Endodermal cell (in vitro differentiated cells): ENCODE results near the gene ST3GAL3. TPM values are rescaled to one million over a fixed set of nuclear protein-coding genes. Genes with fewer than 3 reads are reported as not detected.
A peak's percentile ranks its signal among the peaks of the same experiment; 100 is the strongest.

Experiments
- DNase-seq: peaks from one replicate; pipeline ENCODE4 v3.0.0-alpha.2; 2017
- H3K27ac ChIP-seq: 2 replicates; pipeline ENCODE4 v1.5.1; 2013; ENCODE audit warnings: mild to moderate bottlenecking, low read depth, low read length, moderate library complexity
- H3K27me3 ChIP-seq: 2 replicates; pipeline ENCODE4 v1.6.1; 2013; ENCODE audit warnings: mild to moderate bottlenecking, low read length, moderate library complexity; ENCODE audit not compliant: insufficient read depth, control insufficient read depth, poor library complexity, severe bottlenecking
- H3K36me3 ChIP-seq: 2 replicates; pipeline ENCODE4 v1.7.0; 2013; ENCODE audit warnings: mild to moderate bottlenecking, low read length, moderate library complexity; ENCODE audit not compliant: control insufficient read depth, insufficient read depth
- H3K4me1 ChIP-seq: one replicate; pipeline ENCODE4 v1.7.0; 2013; ENCODE audit warnings: low read length; ENCODE audit not compliant: control insufficient read depth, insufficient read depth
- H3K4me3 ChIP-seq: 2 replicates; pipeline ENCODE4 v1.5.1; 2013; ENCODE audit warnings: mild to moderate bottlenecking, low read length, moderate library complexity
- H3K9ac ChIP-seq: 2 replicates; pipeline ENCODE4 v1.6.1; 2013; ENCODE audit warnings: mild to moderate bottlenecking, low read length, moderate library complexity; ENCODE audit not compliant: poor library complexity, severe bottlenecking; ENCODE audit errors: extremely low read depth
- H3K9me3 ChIP-seq: 2 replicates; pipeline ENCODE4 v1.6.1; 2013; ENCODE audit warnings: mild to moderate bottlenecking, low read length, moderate library complexity; ENCODE audit not compliant: control insufficient read depth
- H3K27ac Mint-ChIP-seq: 2 replicates; pipeline ENCODE4 v1.8.0; 2020; ENCODE audit warnings: mixed read lengths
- H3K27me3 Mint-ChIP-seq: 2 replicates; pipeline ENCODE4 v1.8.0; 2021; ENCODE audit warnings: mild to moderate bottlenecking, mixed read lengths; ENCODE audit not compliant: insufficient read depth
- H3K36me3 Mint-ChIP-seq: 2 replicates; pipeline ENCODE4 v1.8.0; 2020; ENCODE audit warnings: low read depth, mixed read lengths
- H3K4me1 Mint-ChIP-seq: 2 replicates; pipeline ENCODE4 v1.8.0; 2020; ENCODE audit warnings: mixed read lengths
- H3K4me3 Mint-ChIP-seq: 2 replicates; pipeline ENCODE4 v1.8.0; 2020; ENCODE audit warnings: mild to moderate bottlenecking, moderate library complexity, mixed read lengths
- H3K9me3 Mint-ChIP-seq: 2 replicates; pipeline ENCODE4 v1.8.0; 2020; ENCODE audit warnings: mild to moderate bottlenecking, mixed read lengths
- WGBS, 2 experiments: methylation state at CpG; one replicate each; pipeline versions ENCODE4 v1.1.5 to v1.1.7; 2013; ENCODE audit warnings: missing lambda C conversion rate in 2 of 2, mixed read lengths in 1 of 2; ENCODE audit not compliant: insufficient coverage in 1 of 2, insufficient read length in 1 of 2; 5-methylcytosine and 5-hydroxymethylcytosine counted together
- total RNA-seq, 2 donors: library from RNA; stranded (reverse); fragmentation: NEBNext Ultra II Directional in 1 of 2; extraction: Animal tissue kit (Norgen Biotek cat#: 25700) in 1 of 2; gene quantifications; 2 replicates in 1 of 2; 3 replicates in 1 of 2; pipeline ENCODE4 v1.2.1, GENCODE V29; 2021
- TF ChIP-seq, protein P1 (sequence below): fragments of 200-600 bp; sonication (generic); conservative IDR thresholded peaks from 2 replicates; pipeline ENCODE4 v1.5.0; 2021; ENCODE audit warnings: antibody characterized with exemption, mild to moderate bottlenecking

The ST3GAL3 gene
- total RNA-seq, 2 donors from 2014 or later = 15.5 to 15.9 TPM

DNA sequence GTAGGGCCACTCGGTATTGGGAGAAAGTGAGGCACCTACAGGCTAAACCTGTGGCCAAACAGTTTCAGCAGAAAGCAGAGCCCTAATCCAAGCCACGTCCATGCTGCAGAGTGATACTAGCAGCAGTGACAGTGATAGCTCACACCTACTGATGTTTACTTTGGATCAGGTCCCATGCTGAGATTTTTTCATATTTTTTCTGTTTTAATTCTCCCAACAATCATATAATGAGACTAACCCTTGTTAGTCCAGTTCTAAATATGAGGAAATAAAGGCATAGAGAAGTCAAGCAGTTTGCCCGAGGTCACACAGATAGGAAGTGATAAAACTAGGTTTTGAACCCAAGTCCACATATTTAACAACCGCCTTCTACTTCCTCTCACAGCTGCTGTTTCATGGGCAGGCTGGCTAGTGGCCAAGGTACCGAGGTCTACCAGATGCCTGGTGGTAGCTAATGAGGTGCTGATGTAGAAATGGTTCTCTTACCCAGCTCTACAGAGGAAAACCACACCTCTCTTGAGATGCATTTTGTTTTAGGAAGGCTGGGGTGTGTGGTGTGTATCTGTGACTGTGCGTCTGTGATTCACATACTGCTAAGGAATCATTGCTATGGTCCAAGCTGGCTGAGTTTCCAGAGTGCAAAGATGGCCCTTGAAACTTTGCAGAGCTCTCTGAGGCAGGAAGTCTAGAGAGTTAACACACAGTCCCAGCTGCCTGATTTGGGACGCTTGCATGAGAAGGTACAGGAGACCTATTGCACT is 146.0 kb downstream of the ST3GAL3 start:
- H3K27ac Mint-ChIP-seq = no peak overlapping the region
- WGBS, 2 experiments = 86 to 93% methylated on average over 3 to 7 of the region's 7 CpGs
- no peaks in the 10 kb centered on the region for H3K27me3 Mint-ChIP-seq

DNA sequence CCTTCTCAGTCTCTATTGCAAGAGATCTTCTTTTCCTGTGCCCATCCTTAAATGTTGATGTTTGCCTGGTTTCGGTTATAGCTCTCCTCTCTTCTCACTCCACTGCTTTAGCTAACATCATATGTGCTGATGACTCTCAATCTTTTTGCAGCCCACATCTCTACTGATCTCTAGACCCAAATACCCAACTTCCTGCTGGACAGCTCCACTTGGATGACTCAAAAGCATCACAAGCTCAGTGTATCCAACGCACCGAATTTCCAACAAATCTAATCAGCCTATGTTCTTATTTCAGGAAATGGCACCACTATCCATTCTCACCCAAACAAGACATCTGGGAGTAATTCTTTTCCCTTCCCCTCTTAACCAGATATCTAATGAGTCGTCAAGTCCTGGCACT is 147.1 kb downstream of the ST3GAL3 start:
- H3K9me3 Mint-ChIP-seq = no peaks in the 10 kb centered on the region
- peaks cover 11% of the 10 kb centered on the region for H3K4me1 Mint-ChIP-seq
- peaks cover 8% of the 10 kb centered on the region for H3K4me1 ChIP-seq
- no peaks in the 10 kb centered on the region for H3K9me3 ChIP-seq
- TF ChIP-seq, protein P1, sequence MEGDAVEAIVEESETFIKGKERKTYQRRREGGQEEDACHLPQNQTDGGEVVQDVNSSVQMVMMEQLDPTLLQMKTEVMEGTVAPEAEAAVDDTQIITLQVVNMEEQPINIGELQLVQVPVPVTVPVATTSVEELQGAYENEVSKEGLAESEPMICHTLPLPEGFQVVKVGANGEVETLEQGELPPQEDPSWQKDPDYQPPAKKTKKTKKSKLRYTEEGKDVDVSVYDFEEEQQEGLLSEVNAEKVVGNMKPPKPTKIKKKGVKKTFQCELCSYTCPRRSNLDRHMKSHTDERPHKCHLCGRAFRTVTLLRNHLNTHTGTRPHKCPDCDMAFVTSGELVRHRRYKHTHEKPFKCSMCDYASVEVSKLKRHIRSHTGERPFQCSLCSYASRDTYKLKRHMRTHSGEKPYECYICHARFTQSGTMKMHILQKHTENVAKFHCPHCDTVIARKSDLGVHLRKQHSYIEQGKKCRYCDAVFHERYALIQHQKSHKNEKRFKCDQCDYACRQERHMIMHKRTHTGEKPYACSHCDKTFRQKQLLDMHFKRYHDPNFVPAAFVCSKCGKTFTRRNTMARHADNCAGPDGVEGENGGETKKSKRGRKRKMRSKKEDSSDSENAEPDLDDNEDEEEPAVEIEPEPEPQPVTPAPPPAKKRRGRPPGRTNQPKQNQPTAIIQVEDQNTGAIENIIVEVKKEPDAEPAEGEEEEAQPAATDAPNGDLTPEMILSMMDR = no peak
- 96 to 98% methylated on average over 4 of the region's 4 CpGs for WGBS, 2 experiments
- no peaks in the 10 kb centered on the region for H3K36me3 ChIP-seq
- peaks cover 3% of the 10 kb centered on the region for H3K36me3 Mint-ChIP-seq
- no peaks in the 10 kb centered on the region for H3K27me3 Mint-ChIP-seq
- H3K4me3 ChIP-seq = no peak overlapping the region
- no peak overlapping the region for H3K27ac Mint-ChIP-seq
- H3K9ac ChIP-seq = no peak overlapping the region
- no peak overlapping the region for H3K4me3 Mint-ChIP-seq
- no peaks in the 10 kb centered on the region for H3K27me3 ChIP-seq
- H3K27ac ChIP-seq = no peak overlapping the region
- DNase-seq = peak; percentile 26

More for the DNA sequence above, 146.0 kb downstream of the ST3GAL3 start:
- peaks cover 1% of the 10 kb centered on the region for H3K4me1 ChIP-seq
- no peaks in the 10 kb centered on the region for H3K9me3 ChIP-seq
- no peaks in the 10 kb centered on the region for H3K36me3 ChIP-seq
- no peak overlapping the region for H3K9ac ChIP-seq
- H3K27ac ChIP-seq = no peak overlapping the region
- Mint-ChIP-seq H3K4me1 (peaks cover 7% of the 10 kb centered on the region), H3K36me3 (peaks cover 3% of the 10 kb centered on the region), H3K9me3 (no peaks in the 10 kb centered on the region), H3K4me3 (no peak overlapping the region)
- no peak overlapping the region for H3K4me3 ChIP-seq
- TF ChIP-seq, protein P1 = no peak
- H3K27me3 ChIP-seq = no peaks in the 10 kb centered on the region
- peak; percentile 24 for DNase-seq

DNA sequence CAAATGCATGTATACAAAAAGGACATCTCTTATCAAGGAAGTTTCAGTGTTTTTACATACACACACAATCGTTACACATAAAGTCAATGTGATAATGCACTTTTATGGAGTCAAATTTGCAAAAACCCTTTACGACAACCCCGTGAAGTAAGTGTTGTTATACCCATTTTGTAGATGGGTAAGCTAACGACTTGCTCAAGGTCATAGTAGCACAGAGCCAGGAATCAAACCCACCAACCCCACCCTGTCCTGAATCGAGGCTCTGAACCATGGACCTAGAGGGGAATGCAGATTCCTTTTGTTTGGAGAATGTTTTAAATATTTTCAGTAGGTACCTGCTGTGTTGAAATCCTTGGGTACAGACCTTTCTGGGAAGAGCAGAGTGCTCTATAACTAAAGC is 148.9 kb downstream of the ST3GAL3 start:
- Histone ChIP-seq H3K4me3 (no peak overlapping the region), H3K9ac (no peak overlapping the region), H3K36me3 (no peaks in the 10 kb centered on the region), H3K9me3 (no peaks in the 10 kb centered on the region), H3K4me1 (peaks cover 8% of the 10 kb centered on the region), H3K27ac (no peak overlapping the region), H3K27me3 (no peaks in the 10 kb centered on the region)
- Mint-ChIP-seq H3K36me3 (peaks cover 3% of the 10 kb centered on the region), H3K9me3 (no peaks in the 10 kb centered on the region), H3K4me1 (peaks cover 10% of the 10 kb centered on the region), H3K27me3 (no peaks in the 10 kb centered on the region), H3K27ac (no peak overlapping the region), H3K4me3 (no peak overlapping the region)
- DNase-seq = peak; percentile 18
- WGBS, 2 experiments = 92 to 100% methylated on average over 4 to 5 of the region's 5 CpGs
- TF ChIP-seq, protein P1 = no peak
